HFFc6 (cell line): ENCODE measurements around the gene EXD1. TPM values are rescaled to one million over a fixed set of nuclear protein-coding genes. Genes with fewer than 3 reads are reported as not detected.

Experiments
- DNase-seq: peaks from one replicate; pipeline ENCODE4 v3.0.0-alpha.2; 2018
- H3K27ac Mint-ChIP-seq: 2 replicates; pipeline ENCODE4 v1.8.0; 2020; ENCODE audit warnings: mild to moderate bottlenecking, mixed read lengths
- H3K27me3 Mint-ChIP-seq: 2 replicates; pipeline ENCODE4 v1.8.0; 2021; ENCODE audit warnings: mild to moderate bottlenecking, moderate library complexity, mixed read lengths; ENCODE audit not compliant: insufficient read depth
- H3K36me3 Mint-ChIP-seq: 2 replicates; pipeline ENCODE4 v1.8.0; 2021; ENCODE audit warnings: low read depth, mixed read lengths
- H3K4me1 Mint-ChIP-seq: 2 replicates; pipeline ENCODE4 v1.8.0; 2020; ENCODE audit warnings: low read depth, mixed read lengths
- H3K4me3 Mint-ChIP-seq: 2 replicates; pipeline ENCODE4 v1.8.0; 2020; ENCODE audit warnings: mild to moderate bottlenecking, moderate library complexity, mixed read lengths
- H3K9me3 Mint-ChIP-seq: 2 replicates; pipeline ENCODE4 v1.8.0; 2020; ENCODE audit warnings: mild to moderate bottlenecking, mixed read lengths
- total RNA-seq, 6 experiments: library from RNA; stranded (reverse); fragmentation: NEBNext Ultra II Directional; extraction: Animal tissue kit (Norgen Biotek cat#: 25700); gene quantifications; 2 replicates in 1 of 6; 3 replicates in 5 of 6; pipeline ENCODE4 v1.2.3, GENCODE V29; 2021
- TF ChIP-seq, protein P1 (sequence below): fragments of 200-600 bp; sonication (generic); IDR thresholded peaks from 2 replicates; pipeline ENCODE4 v1.5.0; 2021; ENCODE audit warnings: antibody characterized with exemption, mild to moderate bottlenecking

EXD1 gene
- total RNA-seq, 6 experiments from 2014 or later: not detected

DNA sequence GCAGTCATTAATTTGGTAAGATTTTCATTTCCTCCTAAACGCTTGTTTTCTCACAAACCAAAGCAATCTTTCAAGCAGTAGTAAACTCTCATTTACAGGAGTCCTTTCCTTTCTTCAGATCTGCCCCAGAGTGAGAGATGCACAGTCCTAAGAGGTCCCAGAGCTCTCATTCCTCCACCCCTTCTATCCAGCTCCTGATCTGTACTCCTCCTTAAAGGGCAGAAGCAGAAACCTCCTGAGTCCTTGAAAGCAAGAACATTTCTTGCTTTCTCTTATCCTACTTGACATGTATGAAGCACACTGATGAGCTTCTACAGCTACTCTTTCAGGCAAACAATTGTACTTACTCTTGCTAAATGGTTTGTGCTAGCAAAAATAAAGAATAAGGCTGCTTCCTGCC lies 11.7 kb downstream of the EXD1 start:
- no peaks in the 10 kb centered on the region for H3K4me1 Mint-ChIP-seq
- H3K4me3 Mint-ChIP-seq: no peak overlapping the region
- H3K36me3 Mint-ChIP-seq: no peaks in the 10 kb centered on the region
- H3K27ac Mint-ChIP-seq: no peak overlapping the region
- DNase-seq: no peak
- peaks cover 25% of the 10 kb centered on the region for H3K27me3 Mint-ChIP-seq
- TF ChIP-seq, protein P1, sequence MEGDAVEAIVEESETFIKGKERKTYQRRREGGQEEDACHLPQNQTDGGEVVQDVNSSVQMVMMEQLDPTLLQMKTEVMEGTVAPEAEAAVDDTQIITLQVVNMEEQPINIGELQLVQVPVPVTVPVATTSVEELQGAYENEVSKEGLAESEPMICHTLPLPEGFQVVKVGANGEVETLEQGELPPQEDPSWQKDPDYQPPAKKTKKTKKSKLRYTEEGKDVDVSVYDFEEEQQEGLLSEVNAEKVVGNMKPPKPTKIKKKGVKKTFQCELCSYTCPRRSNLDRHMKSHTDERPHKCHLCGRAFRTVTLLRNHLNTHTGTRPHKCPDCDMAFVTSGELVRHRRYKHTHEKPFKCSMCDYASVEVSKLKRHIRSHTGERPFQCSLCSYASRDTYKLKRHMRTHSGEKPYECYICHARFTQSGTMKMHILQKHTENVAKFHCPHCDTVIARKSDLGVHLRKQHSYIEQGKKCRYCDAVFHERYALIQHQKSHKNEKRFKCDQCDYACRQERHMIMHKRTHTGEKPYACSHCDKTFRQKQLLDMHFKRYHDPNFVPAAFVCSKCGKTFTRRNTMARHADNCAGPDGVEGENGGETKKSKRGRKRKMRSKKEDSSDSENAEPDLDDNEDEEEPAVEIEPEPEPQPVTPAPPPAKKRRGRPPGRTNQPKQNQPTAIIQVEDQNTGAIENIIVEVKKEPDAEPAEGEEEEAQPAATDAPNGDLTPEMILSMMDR: no peak
- H3K9me3 Mint-ChIP-seq: no peaks in the 10 kb centered on the region

- Mint-ChIP-seq H3K9me3 (no peaks in the 10 kb centered on the region), H3K36me3 (no peaks in the 10 kb centered on the region), H3K27me3 (peaks cover 36% of the 10 kb centered on the region), H3K27ac (no peak overlapping the region), H3K4me1 (no peaks in the 10 kb centered on the region), H3K4me3 (no peak overlapping the region)
- no peak for DNase-seq
- TF ChIP-seq, protein P1: no peak
These were observed 14.8 kb downstream of the EXD1 start for GRCh38 chr15:41215708-41216107.

GRCh38 chr15:41207687-41208448 lies 22.7 kb downstream of the EXD1 start:
- H3K36me3 Mint-ChIP-seq: no peaks in the 10 kb centered on the region
- H3K9me3 Mint-ChIP-seq: no peaks in the 10 kb centered on the region
- H3K4me1 Mint-ChIP-seq: peaks cover 9% of the 10 kb centered on the region
- TF ChIP-seq, protein P1: no peak
- peaks cover 27% of the 10 kb centered on the region for H3K27me3 Mint-ChIP-seq
- DNase-seq: peak; percentile 55
- no peak overlapping the region for H3K27ac Mint-ChIP-seq
- no peak overlapping the region for H3K4me3 Mint-ChIP-seq

DNA sequence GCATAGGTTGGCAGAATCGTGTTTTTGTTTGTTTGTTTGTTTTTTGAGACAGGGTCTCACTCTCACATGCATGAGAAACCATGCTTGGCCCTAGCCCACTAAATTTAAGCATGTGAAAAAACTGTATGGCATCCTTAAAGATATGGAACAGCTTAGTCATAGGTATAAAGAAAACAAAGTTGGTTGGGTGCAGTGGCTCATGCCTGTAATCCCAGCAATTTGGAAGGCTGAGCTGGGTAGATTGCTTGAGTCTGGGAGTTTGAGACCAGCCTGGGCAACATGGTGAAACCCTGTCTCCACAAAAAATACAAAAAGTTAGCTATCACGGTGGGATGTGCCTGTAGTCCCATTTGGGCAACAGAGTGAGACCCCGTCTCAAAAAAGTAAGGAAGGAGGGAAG lies 25.2 kb downstream of the EXD1 start:
- Mint-ChIP-seq H3K4me1 (peaks cover 9% of the 10 kb centered on the region), H3K9me3 (no peaks in the 10 kb centered on the region), H3K36me3 (no peaks in the 10 kb centered on the region), H3K4me3 (no peak overlapping the region), H3K27me3 (peaks cover 12% of the 10 kb centered on the region), H3K27ac (no peak overlapping the region)
- peak; percentile 11 for DNase-seq
- TF ChIP-seq, protein P1: no peak

GRCh38 chr15:41203395-41203794 lies 27.2 kb downstream of the EXD1 start:
- no peak overlapping the region for H3K4me3 Mint-ChIP-seq
- no peaks in the 10 kb centered on the region for H3K9me3 Mint-ChIP-seq
- no peaks in the 10 kb centered on the region for H3K36me3 Mint-ChIP-seq
- no peak for DNase-seq
- no peak overlapping the region for H3K27ac Mint-ChIP-seq
- TF ChIP-seq, protein P1: no peak
- peaks cover 9% of the 10 kb centered on the region; the same call in 1 of the 2 replicates for H3K27me3 Mint-ChIP-seq
- H3K4me1 Mint-ChIP-seq: peaks cover 9% of the 10 kb centered on the region
